Vagina (tissue), 2 donors: ENCODE measurements around the gene ZP1. TPM values are rescaled to one million over a fixed set of nuclear protein-coding genes. Genes with fewer than 3 reads are reported as not detected.
A peak's percentile ranks its signal among the peaks of the same experiment; 100 is the strongest.

Experiments used
- DNase-seq, 2 donors: peaks; one replicate each; pipeline ENCODE4 v3.0.0-alpha.2; 2017; ENCODE audit errors: extremely low spot score in 2 of 2
- H3K27ac ChIP-seq: fragments of 200-600 bp; sonication (generic); one replicate; pipeline ENCODE4 v1.5.1; 2019
- H3K27me3 ChIP-seq: fragments of 200-600 bp; sonication (generic); one replicate; pipeline ENCODE4 v1.5.1; 2019
- H3K36me3 ChIP-seq, 2 donors: fragments of 200-600 bp; sonication (generic); one replicate each; pipeline ENCODE4 v1.5.1; 2017 to 2019
- H3K4me1 ChIP-seq: fragments of 200-600 bp; sonication (generic); one replicate; pipeline ENCODE4 v1.5.1; 2019
- H3K4me3 ChIP-seq, 2 donors: fragments of 200-600 bp; sonication (generic); 1 replicate in 1 of 2; 2 replicates in 1 of 2; pipeline ENCODE4 v1.5.1; 2016 to 2019
- H3K9me3 ChIP-seq: fragments of 200-600 bp; sonication (generic); one replicate; pipeline ENCODE4 v1.5.1; 2019
- POLR2A ChIP-seq, 2 donors: fragments of 450-650 bp; IDR thresholded peaks; one replicate each; pipeline ENCODE4 v1.6.1; 2017; ENCODE audit warnings: antibody characterized with exemption in 2 of 2, mild to moderate bottlenecking in 2 of 2, moderate library complexity in 2 of 2
- POLR2AphosphoS5 ChIP-seq, 2 donors: sonication (generic); formaldehyde crosslinking; IDR thresholded peaks; one replicate each; pipeline ENCODE4 v1.9.0; 2017; ENCODE audit warnings: antibody characterized with exemption in 2 of 2, mild to moderate bottlenecking in 2 of 2, low read depth in 1 of 2; ENCODE audit not compliant: insufficient read depth in 1 of 2
- intact Hi-C: fragments of 100-400 bp; cut with DNase I; formaldehyde crosslinking; loops from one replicate; pipeline ENCODE4 v1.15.1; 2023
- total RNA-seq: library from RNA; depleted of rRNA; stranded (reverse); fragments of >200 nt; gene quantifications from one replicate; pipeline ENCODE4 v1.2.3, GENCODE V29; 2016
- TF ChIP-seq, protein P1 (sequence below), 3 experiments: fragments of 450-650 bp in 2 of 3; fragments of 200-600 bp in 1 of 3; sonication (generic) in 1 of 3; IDR thresholded peaks; one replicate each; pipeline ENCODE4 v1.5.1; 2017 to 2019; ENCODE audit warnings: antibody characterized with exemption in 3 of 3, mild to moderate bottlenecking in 2 of 3, moderate library complexity in 2 of 3

The ZP1 gene
- total RNA-seq, 1 donor from 2014 or later, result not detected

DNA sequence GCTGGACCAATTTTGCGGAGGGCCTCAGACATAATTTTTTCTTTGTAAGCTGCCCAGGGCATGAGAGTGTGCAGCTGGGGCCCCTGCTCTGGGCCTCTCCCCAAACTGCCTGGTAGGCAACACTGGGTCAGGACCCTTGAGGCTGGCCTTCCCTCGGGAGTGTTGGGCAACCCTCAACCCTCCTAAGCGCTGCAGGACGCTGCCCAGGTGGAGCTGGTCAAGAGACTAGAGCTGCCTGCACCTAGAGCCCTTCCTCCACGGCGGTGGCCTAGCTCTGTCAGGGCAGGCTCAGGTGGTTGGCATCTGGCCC, 56.4 kb downstream of the ZP1 start:
- peaks cover 0 to 33% of the 10 kb centered on the region in 2 donors for H3K36me3 ChIP-seq
- intact Hi-C loops, result no loop called here
- DNase-seq, result no peak
- peak overlapping the region; percentile 60 to 70 for H3K4me3 ChIP-seq
- TF ChIP-seq, protein P1, sequence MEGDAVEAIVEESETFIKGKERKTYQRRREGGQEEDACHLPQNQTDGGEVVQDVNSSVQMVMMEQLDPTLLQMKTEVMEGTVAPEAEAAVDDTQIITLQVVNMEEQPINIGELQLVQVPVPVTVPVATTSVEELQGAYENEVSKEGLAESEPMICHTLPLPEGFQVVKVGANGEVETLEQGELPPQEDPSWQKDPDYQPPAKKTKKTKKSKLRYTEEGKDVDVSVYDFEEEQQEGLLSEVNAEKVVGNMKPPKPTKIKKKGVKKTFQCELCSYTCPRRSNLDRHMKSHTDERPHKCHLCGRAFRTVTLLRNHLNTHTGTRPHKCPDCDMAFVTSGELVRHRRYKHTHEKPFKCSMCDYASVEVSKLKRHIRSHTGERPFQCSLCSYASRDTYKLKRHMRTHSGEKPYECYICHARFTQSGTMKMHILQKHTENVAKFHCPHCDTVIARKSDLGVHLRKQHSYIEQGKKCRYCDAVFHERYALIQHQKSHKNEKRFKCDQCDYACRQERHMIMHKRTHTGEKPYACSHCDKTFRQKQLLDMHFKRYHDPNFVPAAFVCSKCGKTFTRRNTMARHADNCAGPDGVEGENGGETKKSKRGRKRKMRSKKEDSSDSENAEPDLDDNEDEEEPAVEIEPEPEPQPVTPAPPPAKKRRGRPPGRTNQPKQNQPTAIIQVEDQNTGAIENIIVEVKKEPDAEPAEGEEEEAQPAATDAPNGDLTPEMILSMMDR (IDR thresholded peaks at IDR 0.05), result no peak
- TF ChIP-seq POLR2A (IDR thresholded peaks at IDR 0.05), result no peak
- TF ChIP-seq POLR2AphosphoS5 (IDR thresholded peaks at IDR 0.05; ENCODE audit: insufficient read depth in 1 of 2, low read depth in 1 of 2), result no peak
- H3K4me1 ChIP-seq, result peaks cover 35% of the 10 kb centered on the region
- H3K9me3 ChIP-seq, result no peaks in the 10 kb centered on the region
- no peak overlapping the region for H3K27ac ChIP-seq
- H3K27me3 ChIP-seq, result no peaks in the 10 kb centered on the region

DNA sequence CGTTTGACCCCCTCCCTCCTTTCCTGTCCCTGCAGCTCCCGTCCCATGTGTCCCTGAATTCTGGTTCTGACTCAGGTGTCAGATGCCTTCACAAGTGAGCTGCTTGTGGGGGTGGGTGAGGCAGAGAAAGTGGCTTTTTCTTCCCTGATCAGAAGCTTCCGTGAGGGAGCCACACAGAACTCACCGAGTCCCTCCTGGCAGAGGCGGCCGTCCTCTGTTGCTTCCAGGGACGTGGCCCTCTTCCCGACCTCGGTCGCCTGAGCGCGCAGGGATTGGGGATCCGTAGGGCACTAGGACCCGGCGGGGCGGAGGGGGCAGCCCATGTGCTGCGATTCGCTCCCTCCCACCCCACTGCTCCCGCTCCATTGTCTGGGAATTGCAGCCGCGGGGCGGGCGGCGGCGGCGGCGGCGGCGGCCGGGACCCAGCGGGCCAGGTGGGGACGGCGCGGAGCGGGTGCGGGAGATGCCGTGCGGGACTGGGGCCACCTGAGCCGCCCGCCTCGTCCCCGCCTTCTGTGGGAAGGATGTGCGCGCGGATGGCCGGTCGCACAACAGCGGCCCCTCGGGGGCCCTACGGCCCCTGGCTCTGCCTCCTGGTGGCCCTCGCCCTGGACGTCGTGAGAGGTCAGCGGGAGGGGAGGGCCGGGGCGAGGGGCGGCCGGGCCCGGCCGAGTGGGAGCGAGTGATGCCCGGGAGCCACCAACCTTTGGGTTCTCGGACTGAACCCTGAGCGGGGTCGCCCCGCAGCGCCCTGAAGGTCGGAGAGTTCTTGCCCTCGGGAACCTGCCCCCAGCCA, 57.0 kb downstream of the ZP1 start, which contains the start of gene TMEM132A:
TMEM132A (plus strand) TSS at position 351 of the 796 bp plus-strand sequence; CDS start at position 525, 174 bp downstream.
- Histone ChIP-seq H3K27ac (peak within 1 kb of the TSS; percentile 35), H3K4me1 (peaks cover 30% of the 10 kb centered on the region), H3K4me3 (peak within 1 kb of the TSS; percentile 60 to 70), H3K36me3 (peaks cover 0 to 33% of the 10 kb centered on the region in 2 donors), H3K27me3 (no peaks in the 10 kb centered on the region), H3K9me3 (no peaks in the 10 kb centered on the region)
- no peak for DNase-seq
- TF ChIP-seq, protein P1 (IDR thresholded peaks at IDR 0.05), result no peak
- peak in 1 of 2 donors; percentile 27 for TF ChIP-seq POLR2AphosphoS5 (IDR thresholded peaks at IDR 0.05; ENCODE audit: insufficient read depth in 1 of 2, low read depth in 1 of 2)
- TF ChIP-seq POLR2A (IDR thresholded peaks at IDR 0.05), result peak in 1 of 2 donors; percentile 37
- intact Hi-C loops, result no loop called here

Other genes starting within 250 kb of the ZP1 start
- gene MS4A8, start 167.9 kb upstream of the ZP1 start, total RNA-seq, result not detected
- gene MS4A18, start 142.8 kb upstream of the ZP1 start, total RNA-seq, result not detected
- not detected for gene MS4A15, start 110.7 kb upstream of the ZP1 start, total RNA-seq
- gene MS4A10, start 82.2 kb upstream of the ZP1 start, total RNA-seq, result not detected
- 26.3 TPM for gene CCDC86, start 25.4 kb upstream of the ZP1 start, total RNA-seq
- 0.25 TPM for gene PTGDR2, start 11.6 kb upstream of the ZP1 start, total RNA-seq
- gene PRPF19, start 39.0 kb downstream of the ZP1 start, total RNA-seq, result 54.0 TPM
- gene TMEM109, start 46.6 kb downstream of the ZP1 start, total RNA-seq, result 127 TPM
- 6.1 TPM for gene TMEM132A, start 56.9 kb downstream of the ZP1 start, total RNA-seq
- gene SLC15A3, start 84.6 kb downstream of the ZP1 start, total RNA-seq, result 23.1 TPM
- 3.9 TPM for gene CD6, start 104.1 kb downstream of the ZP1 start, total RNA-seq
- gene CD5, start 234.9 kb downstream of the ZP1 start, total RNA-seq, result 0.98 TPM